ENCODE measurements around the gene SRSF6. TPM values are rescaled to one million over a fixed set of nuclear protein-coding genes. Genes with fewer than 3 reads are reported as not detected.

SRSF6 gene
- total RNA-seq, 1 experiment from 2014 or later = 242 TPM

DNA sequence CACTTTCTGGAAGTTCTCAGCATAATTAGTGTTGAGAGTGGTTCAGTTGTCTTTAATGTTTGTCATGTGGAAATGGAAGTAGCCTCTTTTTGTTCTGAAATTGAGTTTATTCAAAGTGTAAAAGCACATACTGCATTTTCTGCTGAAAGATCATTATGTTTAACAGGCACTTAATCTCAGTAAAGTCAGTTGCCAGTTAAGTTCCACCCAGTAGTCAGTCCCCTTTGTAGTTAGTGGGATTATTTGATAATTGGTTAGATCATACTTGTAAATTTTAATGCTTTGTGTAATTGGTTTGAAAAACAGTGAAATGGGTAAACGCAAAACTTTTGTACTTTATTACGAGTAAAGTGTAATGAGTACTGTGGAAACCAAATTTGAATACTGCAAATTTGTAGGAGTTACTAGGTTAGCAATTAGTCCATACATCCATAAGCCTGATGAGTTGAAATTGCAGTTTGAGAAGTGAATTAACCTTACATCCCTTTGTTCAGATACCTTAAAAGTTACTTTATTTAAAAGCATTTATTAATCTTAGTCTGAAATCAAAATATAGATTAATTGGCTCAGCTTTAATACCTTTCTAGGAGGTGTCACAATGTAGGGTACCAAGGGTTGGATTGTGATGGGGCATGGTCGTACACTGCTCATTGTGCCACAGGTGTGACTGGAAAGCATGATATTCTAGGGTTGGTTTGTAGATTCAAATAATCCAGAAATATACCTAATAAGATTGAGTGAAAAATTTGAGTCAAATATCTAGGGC lies 4.4 kb downstream of the SRSF6 start:
- no peak for ATAC-seq
- no peak for DNase-seq (ENCODE audit: low read depth, low spot score)
- H4K20me1 ChIP-seq (ENCODE audit: insufficient read depth) = peaks cover 45% of the 10 kb centered on the region
- no peak overlapping the region for H3K4me2 ChIP-seq (ENCODE audit: low read length)
- H3K79me2 ChIP-seq (ENCODE audit: insufficient read depth, low read length) = peaks cover 80% of the 10 kb centered on the region
- ChIA-PET POLR2A (interaction anchor here (0.6 to 1.5 kb wide), 2 partner anchors 13 to 152 kb away, joined by 3 to 5 read pairs; no protein-coding TSS in a partner anchor), RAD21 (ENCODE audit: low non-redundant PET in 1 of 2, low total read pairs in 2 of 2, uncharacterized antibody in 2 of 2, unreplicated experiment in 2 of 2) (no interaction called here), CTCF (no interaction called here)
- peaks cover 58 to 62% of the 10 kb centered on the region in 2 experiments for H3K36me3 ChIP-seq (ENCODE audit: control insufficient read depth in 1 of 2, insufficient read depth in 2 of 2, low read length in 2 of 2)
- H3K27me3 ChIP-seq (ENCODE audit: insufficient read depth, low read length) = no peaks in the 10 kb centered on the region
- H3K4me3 ChIP-seq (replicated peaks in 1 of 2; ENCODE audit: low read depth in 1 of 2, low read length in 2 of 2) = no peak overlapping the region
- no peaks in the 10 kb centered on the region for H3K9me2 ChIP-seq (ENCODE audit: insufficient read depth)
- H3K9ac ChIP-seq (ENCODE audit: low read length) = no peak overlapping the region
- no peaks in the 10 kb centered on the region for H3K9me3 ChIP-seq (ENCODE audit: control insufficient read depth in 1 of 2, insufficient read depth in 1 of 2, low read depth in 1 of 2, low read length in 2 of 2)
- BruUV-seq (replicated peaks) = no TSS peak
- H3K27ac ChIP-seq (ENCODE audit: low read depth, low read length) = no peak overlapping the region
- TF ChIP-seq, protein P1, sequence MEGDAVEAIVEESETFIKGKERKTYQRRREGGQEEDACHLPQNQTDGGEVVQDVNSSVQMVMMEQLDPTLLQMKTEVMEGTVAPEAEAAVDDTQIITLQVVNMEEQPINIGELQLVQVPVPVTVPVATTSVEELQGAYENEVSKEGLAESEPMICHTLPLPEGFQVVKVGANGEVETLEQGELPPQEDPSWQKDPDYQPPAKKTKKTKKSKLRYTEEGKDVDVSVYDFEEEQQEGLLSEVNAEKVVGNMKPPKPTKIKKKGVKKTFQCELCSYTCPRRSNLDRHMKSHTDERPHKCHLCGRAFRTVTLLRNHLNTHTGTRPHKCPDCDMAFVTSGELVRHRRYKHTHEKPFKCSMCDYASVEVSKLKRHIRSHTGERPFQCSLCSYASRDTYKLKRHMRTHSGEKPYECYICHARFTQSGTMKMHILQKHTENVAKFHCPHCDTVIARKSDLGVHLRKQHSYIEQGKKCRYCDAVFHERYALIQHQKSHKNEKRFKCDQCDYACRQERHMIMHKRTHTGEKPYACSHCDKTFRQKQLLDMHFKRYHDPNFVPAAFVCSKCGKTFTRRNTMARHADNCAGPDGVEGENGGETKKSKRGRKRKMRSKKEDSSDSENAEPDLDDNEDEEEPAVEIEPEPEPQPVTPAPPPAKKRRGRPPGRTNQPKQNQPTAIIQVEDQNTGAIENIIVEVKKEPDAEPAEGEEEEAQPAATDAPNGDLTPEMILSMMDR (IDR thresholded peaks at IDR 0.05 in 2 of 3, conservative IDR thresholded peaks at IDR 0.05 in 1 of 3; ENCODE audit: borderline replicate concordance in 1 of 3, insufficient read depth in 1 of 3, low read depth in 2 of 3, low read length in 2 of 3) = no peak
- TF ChIP-seq CEBPB (IDR thresholded peaks at IDR 0.05; ENCODE audit: low read depth) = no peak
- no peak for TF ChIP-seq JUND (IDR thresholded peaks at IDR 0.05)
- H3K4me1 ChIP-seq (ENCODE audit: control insufficient read depth in 1 of 2, insufficient read depth in 2 of 2, low read length in 2 of 2) = peaks cover 0 to 7% of the 10 kb centered on the region in 2 experiments; a peak in 3 of 4 replicates
- no peak overlapping the region for H2AFZ ChIP-seq (ENCODE audit: low read depth, low read length, poor library complexity, severe bottlenecking)
- intact Hi-C loops (cut with micrococcal nuclease) = no loop called here

DNA sequence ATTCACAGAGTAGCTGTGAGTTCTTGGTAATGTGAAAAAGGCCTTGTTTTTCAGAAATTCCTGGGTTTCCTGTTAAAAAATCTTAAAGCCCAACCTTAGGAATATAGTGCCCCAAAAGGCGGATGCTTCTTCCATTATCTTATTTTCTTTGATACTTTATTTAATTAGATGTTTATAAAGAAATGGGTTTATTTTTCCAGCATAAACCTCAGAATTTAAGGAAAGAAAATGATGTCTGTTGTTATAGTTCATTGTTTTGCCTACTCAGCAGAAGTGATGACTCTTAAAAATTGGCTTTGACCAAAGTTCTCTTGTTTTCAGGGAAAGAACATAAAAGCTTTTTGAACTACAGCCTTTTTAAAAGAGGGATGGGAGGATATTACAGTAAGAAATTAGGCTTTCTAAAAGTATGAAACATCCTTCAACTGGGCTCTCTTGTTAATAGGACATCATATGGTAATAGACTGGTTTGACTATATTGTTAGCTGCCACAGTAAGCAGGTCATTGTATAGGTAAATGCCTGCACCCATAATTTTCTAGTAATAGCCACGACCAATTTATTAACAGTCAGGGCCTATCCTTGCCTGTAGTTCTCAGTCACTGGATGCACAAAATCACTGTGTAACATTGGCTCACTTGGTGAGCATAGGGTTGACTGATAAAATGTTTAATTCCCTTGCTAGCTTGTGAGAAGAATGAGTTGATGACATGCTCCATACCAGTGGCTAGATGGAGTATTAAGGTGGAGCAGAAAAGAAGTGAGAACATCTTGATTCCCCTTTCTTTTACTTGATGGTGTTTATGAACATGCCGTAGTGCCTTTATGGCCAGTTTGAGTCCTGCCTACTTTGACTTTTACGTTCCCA lies 5.2 kb downstream of the SRSF6 start:
- H4K20me1 ChIP-seq (ENCODE audit: insufficient read depth) = peaks cover 45% of the 10 kb centered on the region

More for the DNA sequence above, 5.2 kb downstream of the SRSF6 start:
- ChIA-PET CTCF (no interaction called here), POLR2A (no interaction called here), RAD21 (ENCODE audit: low non-redundant PET in 1 of 2, low total read pairs in 2 of 2, uncharacterized antibody in 2 of 2, unreplicated experiment in 2 of 2) (no interaction called here)
- Histone ChIP-seq H3K79me2 (ENCODE audit: insufficient read depth, low read length) (peaks cover 79% of the 10 kb centered on the region), H3K9ac (ENCODE audit: low read length) (no peak overlapping the region), H3K9me2 (ENCODE audit: insufficient read depth) (no peaks in the 10 kb centered on the region), H2AFZ (ENCODE audit: low read depth, low read length, poor library complexity, severe bottlenecking) (no peak overlapping the region), H3K4me1 (ENCODE audit: control insufficient read depth in 1 of 2, insufficient read depth in 2 of 2, low read length in 2 of 2) (peaks cover 0 to 6% of the 10 kb centered on the region in 2 experiments; a peak in 3 of 4 replicates), H3K27me3 (ENCODE audit: insufficient read depth, low read length) (no peaks in the 10 kb centered on the region), H3K4me2 (ENCODE audit: low read length) (no peak overlapping the region), H3K4me3 (replicated peaks in 1 of 2; ENCODE audit: low read depth in 1 of 2, low read length in 2 of 2) (no peak overlapping the region), H3K9me3 (ENCODE audit: control insufficient read depth in 1 of 2, insufficient read depth in 1 of 2, low read depth in 1 of 2, low read length in 2 of 2) (no peaks in the 10 kb centered on the region), H3K36me3 (ENCODE audit: control insufficient read depth in 1 of 2, insufficient read depth in 2 of 2, low read length in 2 of 2) (peaks cover 58 to 62% of the 10 kb centered on the region in 2 experiments), H3K27ac (ENCODE audit: low read depth, low read length) (no peak overlapping the region)
- DNase-seq (ENCODE audit: low read depth, low spot score) (no peak), ATAC-seq (no peak)
- no TSS peak for BruUV-seq (replicated peaks)
- TF ChIP-seq CBX3 (IDR thresholded peaks at IDR 0.05; ENCODE audit: low read depth) = no peak
- no peak for TF ChIP-seq POLR2A (IDR thresholded peaks at IDR 0.05; ENCODE audit: borderline replicate concordance, extremely low read depth, insufficient read depth, insufficient read length)
- TF ChIP-seq SIN3A (IDR thresholded peaks at IDR 0.05; ENCODE audit: low read depth) = no peak
- intact Hi-C loops (cut with micrococcal nuclease) = no loop called here

Data from HCT116 (cell line).